HG03095 (cell line): ENCODE data around the gene S100A2.
"Not testable (repeated sequence)": the region's sequence is repeated elsewhere in the genome, so short reads cannot be mapped to it uniquely, and the experiment has no call there.

Experiments
- ATAC-seq: cut with Tn5 transposase; IDR thresholded peaks from one replicate; pipeline ENCODE4 v1.9.1; 2021; ENCODE audit warnings: moderate library complexity; ENCODE audit not compliant: unreplicated experiment

S100A2 gene

GRCh38 chr1:153566414-153567371 is 1.0 kb upstream of the S100A2 start:
- no peak for ATAC-seq

DNA sequence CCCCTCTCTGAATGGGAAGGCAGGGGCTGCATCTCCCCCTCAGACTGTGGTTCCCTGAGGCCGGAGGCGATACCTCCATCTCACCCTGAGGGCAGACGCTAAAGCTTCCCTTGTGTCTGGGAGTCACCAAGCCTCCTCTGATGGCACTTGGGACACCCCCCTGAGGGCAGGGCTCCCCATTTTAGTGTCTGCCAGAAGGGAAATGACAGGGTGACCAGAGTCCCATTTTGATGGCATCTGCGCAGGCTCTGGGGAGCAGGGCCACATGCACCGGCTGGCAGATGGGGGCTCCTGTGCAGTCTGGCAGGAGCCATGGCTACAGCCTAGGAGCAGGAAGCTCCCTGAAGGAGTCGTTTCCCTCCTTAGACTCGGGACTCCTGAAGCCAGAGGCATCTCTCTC is 1.7 kb downstream of the S100A2 start:
- ATAC-seq: no peak

GRCh38 chr1:153563483-153563901 is 2.2 kb downstream of the S100A2 start:
- no peak for ATAC-seq

DNA sequence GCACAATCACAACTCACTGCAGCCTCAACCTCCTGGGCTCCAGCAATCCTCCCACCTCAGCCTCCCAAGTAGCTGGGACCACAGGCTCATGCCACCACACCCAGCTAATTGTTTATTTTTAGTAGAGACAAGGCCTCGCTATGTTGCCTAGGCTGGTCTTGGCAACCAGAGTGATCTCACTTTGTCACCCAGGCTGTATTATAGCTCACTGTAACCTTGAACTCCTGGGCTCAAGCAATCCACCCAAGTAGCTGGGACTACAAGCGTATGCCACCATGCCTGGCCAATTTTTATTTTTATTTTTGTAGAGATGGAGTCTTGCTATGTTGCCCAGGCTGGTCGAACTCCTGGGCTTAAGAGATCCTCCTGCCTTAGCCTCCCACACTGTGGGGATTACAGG is 3.6 kb downstream of the S100A2 start:
- not testable (repeated sequence) for ATAC-seq

- no peak for ATAC-seq
Measured at GRCh38 chr1:153561466-153561985, 4.1 kb downstream of the S100A2 start.

DNA sequence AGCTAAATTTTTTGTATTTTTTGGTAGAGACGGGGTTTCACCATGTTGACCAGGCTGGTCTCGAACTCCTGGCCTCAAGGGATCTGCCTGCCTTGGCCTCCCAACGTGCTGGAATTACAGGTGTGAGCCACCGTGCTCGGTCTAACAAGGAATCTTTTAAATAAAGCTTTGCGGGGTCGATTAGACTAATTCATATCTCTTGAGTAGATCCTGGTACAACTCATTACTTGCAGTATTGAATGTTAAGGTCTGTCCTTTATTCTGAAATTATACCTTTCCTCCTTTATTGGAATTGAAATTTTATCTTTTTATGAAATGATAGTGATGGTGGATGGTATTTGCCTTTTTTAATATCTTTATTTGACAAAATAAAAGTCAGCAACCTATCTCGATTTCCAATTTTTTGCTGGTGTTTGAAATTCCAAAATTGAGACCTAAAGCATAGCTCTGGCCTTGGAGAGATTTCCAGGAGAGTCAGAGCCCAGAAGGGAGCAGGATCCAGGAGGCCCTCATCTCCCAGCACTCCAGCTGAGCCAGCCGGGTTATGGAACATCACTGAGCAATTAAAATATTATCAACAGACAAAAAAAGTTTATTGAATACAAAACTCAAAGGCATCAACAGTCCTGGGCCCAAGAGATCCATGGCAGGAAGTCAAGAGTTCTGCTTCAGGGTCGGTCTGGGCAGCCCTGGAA is 4.7 kb downstream of the S100A2 start:
- no peak for ATAC-seq

GRCh38 chr1:153560241-153560640 is 5.4 kb downstream of the S100A2 start:
- ATAC-seq: no peak

- ATAC-seq: no peak
Measured at GRCh38 chr1:153557877-153558276, 7.8 kb downstream of the S100A2 start.

DNA sequence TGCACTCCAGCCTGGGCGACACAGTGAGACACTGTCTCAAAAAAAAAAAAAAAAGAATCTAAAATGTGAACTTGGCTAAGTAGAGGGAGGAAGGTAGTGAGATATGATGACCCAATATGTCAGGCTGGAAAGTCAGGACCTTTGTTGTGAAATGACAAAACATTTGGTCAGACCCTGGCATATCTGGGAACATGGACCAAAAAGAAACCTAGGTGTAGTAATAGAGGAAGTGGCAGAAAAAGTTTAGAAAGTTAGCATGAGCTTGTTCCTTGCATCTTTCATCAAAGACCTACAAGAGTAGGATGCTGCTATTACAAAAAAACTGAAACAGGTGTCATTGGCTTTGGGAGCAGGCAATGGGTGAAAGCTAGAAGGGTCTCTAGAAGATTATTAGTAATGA is 9.3 kb downstream of the S100A2 start:
- no peak for ATAC-seq

DNA sequence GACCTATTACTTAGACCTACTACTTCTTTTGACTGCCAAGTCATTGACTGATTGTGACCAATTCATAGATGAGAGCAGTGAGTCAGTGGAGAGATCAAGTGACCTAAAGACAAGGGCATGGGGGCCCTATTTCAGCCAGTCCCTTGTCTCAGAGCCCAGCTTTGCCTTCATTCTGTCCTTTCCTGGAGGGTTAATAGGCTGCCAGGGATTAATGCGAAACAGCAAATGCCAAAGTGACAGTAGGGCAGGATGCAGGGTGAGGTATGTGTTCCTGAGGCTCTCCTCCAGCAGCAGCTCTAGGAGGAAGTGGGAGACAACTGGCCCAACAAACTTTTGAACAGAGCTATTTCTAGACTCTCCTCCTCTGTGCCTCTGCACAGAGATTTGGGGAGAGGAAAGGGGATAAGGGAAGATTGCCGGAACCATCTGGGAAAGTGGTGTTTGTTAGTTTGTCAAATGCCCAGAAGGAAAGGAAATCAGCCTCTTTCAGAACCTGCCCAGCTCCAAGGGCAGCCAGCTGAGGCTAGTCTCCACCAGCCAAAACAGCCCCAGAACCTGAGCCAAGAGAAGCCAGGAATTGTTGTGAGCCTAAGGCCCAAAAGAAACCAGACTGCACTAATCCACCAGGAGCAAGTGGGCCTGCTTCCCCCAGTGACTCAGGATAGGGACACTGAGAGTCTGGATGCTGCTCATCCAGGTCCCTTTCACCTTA is 11.7 kb downstream of the S100A2 start:
- no peak for ATAC-seq

DNA sequence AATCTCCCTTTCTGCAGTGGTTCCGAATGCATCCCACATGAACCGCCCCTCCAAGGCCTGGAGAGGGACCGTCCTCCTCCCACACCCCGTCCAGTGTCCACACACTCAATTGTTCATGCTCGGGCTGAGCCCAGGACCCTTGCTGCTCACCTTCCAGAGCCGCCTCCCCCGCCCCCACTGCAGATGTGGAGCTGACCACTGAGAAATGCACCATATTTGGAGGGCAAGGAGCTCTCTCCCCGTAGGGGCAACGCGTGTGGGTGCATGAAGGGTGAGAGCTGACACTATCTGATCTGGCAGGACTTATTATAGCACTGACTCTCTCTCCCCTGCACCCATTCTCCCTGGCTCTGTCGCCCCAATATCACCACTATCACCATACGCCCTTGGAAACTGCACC is 12.5 kb downstream of the S100A2 start:
- ATAC-seq: no peak

DNA sequence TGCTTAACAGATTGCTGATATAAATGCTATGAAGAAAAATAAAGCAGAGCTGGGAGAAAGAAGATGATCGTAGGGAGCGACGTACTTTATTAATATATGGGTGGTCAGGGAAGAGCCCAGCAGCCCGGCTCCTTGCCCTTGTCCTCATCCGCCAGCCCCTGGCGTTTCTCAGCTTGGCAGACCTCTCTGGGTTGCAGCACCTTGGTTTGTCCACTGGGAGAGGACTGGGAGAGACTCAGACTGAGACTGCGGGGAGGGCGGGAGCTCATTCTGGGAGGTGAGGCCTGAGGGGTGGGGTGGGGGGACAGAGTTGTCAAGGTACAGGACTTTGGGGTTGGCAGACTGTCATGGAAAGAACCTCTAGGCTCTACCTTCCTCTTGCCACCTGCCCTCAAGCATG is 13.3 kb downstream of the S100A2 start:
- ATAC-seq: no peak

- ATAC-seq: no peak
Measured at GRCh38 chr1:153550827-153551500, 14.7 kb downstream of the S100A2 start.

DNA sequence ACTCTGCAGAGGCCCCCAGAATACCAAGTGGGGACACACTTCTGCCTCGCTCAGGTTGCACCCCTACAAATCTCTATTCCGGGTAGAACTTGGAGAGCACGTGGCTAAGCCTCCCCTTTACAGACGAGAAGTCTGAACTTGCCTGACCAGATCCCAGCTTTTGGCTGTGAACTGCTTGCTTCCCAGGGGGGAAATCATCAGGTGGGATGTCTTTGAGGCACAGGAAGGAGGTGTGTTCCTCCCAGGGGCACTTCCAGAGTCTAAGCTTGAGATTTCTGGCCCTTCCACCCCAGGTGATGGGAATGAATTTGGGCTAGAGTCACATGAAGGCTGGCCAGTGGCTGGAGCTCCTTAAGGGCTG is 15.3 kb downstream of the S100A2 start:
- ATAC-seq: no peak

DNA sequence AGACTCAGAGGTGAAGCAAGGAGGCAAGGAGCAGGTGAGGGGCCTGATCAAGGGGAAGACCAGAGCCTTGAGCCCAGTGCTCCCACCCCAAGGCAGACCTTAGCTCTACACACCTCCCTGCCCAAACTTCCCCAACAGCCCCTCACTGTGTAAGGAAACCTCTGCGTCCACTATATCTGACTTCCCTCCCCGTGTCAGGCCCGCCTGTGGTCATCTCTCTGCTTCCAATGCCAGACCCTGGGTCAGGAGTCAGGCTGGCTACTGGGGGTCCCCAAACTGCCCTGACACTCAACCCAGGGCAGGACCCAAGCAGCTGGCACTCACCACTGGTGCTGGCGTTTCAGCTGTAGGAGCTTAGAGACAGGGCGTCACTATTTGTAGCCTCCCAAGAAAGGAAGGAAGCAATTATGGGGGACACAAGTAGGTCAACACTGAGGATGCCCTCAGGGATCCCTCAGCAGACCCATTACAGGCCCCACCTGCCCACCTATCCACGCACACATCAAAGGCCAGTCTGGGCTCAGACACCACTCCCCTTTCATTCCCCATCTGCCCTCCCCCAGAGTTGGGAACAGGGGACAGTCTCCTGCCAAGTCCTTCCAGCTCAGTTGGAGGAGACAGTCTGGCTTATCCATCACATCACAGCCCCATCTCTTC is 15.8 kb downstream of the S100A2 start:
- no peak for ATAC-seq

DNA sequence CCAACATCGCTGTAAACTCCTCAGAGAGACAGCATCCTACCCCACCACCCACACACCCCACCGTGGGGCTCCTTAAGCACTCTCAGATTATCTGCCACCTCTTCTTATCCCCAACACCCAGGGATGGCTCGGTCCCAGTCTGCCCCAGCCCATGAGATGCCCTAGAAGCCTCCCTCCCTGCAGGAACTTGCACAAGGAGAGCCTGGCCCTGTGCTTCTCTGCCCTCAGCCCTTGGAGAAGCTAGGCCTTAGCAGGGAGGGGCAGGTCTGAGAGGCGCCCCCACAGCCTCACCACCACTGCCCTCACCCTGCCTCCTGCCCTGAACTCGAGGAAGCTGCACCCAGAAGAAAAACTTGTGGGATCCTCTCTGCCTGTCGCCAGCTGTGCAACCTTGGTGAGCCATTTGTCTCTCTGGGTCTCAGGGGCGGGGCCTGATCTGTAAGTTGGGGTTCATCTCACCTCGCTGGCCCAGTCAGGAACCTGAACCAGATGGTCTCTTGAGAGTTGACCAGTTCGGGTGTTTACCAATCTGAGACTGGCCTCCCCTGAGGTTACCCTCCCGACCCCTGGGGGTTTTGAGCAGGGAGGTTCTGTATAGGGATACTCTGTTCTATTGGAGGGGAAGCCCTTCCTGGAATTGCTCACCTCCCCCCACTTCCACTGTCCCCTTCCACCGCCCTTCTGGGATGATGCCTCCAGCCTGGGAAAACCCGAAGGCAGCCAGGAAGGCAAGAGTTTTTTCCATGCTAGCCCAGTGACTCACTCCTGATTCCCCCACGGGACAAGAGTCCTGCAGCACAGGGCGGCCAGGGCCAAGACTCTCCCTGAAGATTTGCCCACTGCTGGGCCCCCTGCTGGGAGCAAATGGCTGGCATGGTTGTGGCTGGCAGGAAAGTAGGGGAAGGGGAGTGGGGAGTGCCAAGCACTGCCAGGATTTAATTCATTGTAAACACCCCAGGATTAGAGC is 16.6 kb downstream of the S100A2 start, which contains the start of gene S100A3:
TSS of gene S100A3 (minus strand) at position 537 of the 967 bp plus-strand sequence. CDS start 773 bp downstream, outside the sequence.
- no peak for ATAC-seq

- no peak for ATAC-seq
Measured at GRCh38 chr1:153547560-153548551, 17.8 kb downstream of the S100A2 start.
